Mesodermal cell (in vitro differentiated cells): ENCODE measurements around the gene DNAH6.
"Not testable (repeated sequence)": the region's sequence is repeated elsewhere in the genome, so short reads cannot be mapped to it uniquely, and the experiment has no call there.

Experiments
- H3K27ac ChIP-seq: 2 replicates; pipeline ENCODE4 v1.7.0; 2013; ENCODE audit warnings: mild to moderate bottlenecking, low read depth, low read length, moderate library complexity; ENCODE audit not compliant: severe bottlenecking
- H3K36me3 ChIP-seq: 2 replicates; pipeline ENCODE4 v1.7.1; 2013; ENCODE audit warnings: mild to moderate bottlenecking, low read length, moderate library complexity; ENCODE audit not compliant: control insufficient read depth, insufficient read depth
- H3K4me1 ChIP-seq: one replicate; pipeline ENCODE4 v1.7.1; 2013; ENCODE audit warnings: mild to moderate bottlenecking, low read length; ENCODE audit not compliant: insufficient read depth, control insufficient read depth, poor library complexity, severe bottlenecking
- H3K4me3 ChIP-seq: 2 replicates; pipeline ENCODE4 v1.7.0; 2013; ENCODE audit warnings: low read length, control low read depth, mild to moderate bottlenecking; ENCODE audit not compliant: insufficient read depth, poor library complexity, severe bottlenecking; ENCODE audit errors: extremely low read depth
- H3K9me3 ChIP-seq: 2 replicates; pipeline ENCODE4 v1.7.1; 2013; ENCODE audit warnings: mild to moderate bottlenecking, low read length, moderate library complexity; ENCODE audit not compliant: control insufficient read depth
- WGBS, 2 experiments: methylation state at CpG; one replicate each; pipeline ENCODE4 v1.1.5; 2013; ENCODE audit warnings: missing lambda C conversion rate in 2 of 2; ENCODE audit not compliant: insufficient coverage in 2 of 2; 5-methylcytosine and 5-hydroxymethylcytosine counted together

DNAH6 gene

DNA sequence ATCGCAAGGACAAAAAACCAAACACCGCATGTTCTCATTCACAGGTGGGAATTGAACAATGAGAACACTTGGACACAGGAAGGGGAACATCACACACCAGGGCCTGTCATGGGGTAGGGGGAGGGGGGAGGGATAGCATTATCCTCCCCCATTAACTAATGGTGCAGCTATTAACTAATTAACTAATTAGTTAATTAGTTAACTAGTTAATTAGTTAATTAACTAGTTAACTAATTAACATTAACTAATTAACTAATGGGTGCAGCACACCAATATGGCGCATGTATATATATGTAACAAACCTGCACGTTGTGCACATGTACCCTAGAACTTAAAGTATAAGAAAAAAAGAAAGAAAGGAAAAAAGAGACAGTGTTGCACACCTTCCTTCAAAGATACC is 352.0 kb downstream of the DNAH6 start:
- H3K9me3 ChIP-seq, H3K27ac ChIP-seq: not testable (repeated sequence)
- WGBS, 2 experiments = no CpG with 5 or more reads among the region's 4 CpGs

More for the DNA sequence above, 352.0 kb downstream of the DNAH6 start:
- not testable (repeated sequence) for H3K4me3 ChIP-seq, H3K4me1 ChIP-seq, H3K36me3 ChIP-seq
